ENCODE data around the gene ZNF521. TPM values are rescaled to one million over a fixed set of nuclear protein-coding genes. Genes with fewer than 3 reads are reported as not detected.
A peak's percentile ranks its signal among the peaks of the same experiment; 100 is the strongest.

The ZNF521 gene
- total and polyA plus RNA-seq, 10 of the 15 experiments (the other 5 are each of a cell fraction or from before 2014, with no cell fraction given), result 0.02 to 0.05 (median 0.04) TPM; not detected in 6

DNA sequence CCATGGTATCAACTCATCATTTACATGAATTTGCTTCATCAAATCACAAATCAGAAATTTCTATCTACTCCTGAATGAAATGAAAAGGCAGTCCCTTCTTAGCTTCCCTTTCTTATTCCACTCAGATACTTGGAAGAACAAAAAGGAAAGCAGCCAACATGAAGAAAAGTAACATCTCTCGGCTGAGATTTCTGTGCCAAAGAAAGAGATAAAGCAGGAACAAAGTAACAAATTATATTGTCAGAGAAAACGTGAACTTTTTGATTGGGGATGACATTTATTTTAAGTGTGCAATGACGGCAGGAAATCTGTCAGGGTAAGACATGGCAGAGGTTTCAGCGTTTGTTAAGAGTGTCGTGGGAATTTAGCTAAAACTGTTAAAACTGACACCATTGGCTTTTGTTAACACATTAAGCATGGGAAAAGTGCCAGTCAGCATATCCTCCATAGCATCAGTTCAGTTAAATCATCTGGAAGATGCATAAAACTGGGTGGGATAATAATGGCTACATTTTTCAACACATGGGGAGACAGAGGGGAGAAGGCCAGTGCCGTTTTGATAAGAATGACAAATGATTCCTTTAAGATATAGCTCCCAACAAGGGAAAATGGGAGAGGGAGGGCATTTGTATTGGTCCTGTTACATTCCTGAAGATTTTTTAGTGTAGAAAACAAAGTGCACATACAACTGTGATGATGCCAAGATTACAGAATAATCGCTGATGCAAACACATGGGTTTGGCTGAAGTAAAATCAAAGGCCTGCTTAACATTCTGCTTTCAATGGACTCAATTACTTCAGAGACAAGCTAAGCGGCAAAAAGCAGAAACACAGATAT lies 211.6 kb downstream of the ZNF521 start:
- RAD21 ChIA-PET (ENCODE audit: unreplicated experiment), result no interaction called here
- TF ChIP-seq SIX5 (IDR thresholded peaks at IDR 0.05; ENCODE audit: low read depth, low read length, severe bottlenecking) (no peak), SPI1 (IDR thresholded peaks at IDR 0.05; ENCODE audit: borderline replicate concordance, insufficient read depth, low read depth, low read length) (no peak), ZNF384 (IDR thresholded peaks at IDR 0.05; ENCODE audit: borderline replicate concordance, low read depth, low read length) (no peak), ZZZ3 (IDR thresholded peaks at IDR 0.05; ENCODE audit: control insufficient read depth, insufficient read length, low read depth) (no peak), CREB1 (IDR thresholded peaks at IDR 0.05; ENCODE audit: low read depth) (no peak), CBX3 (IDR thresholded peaks at IDR 0.05; ENCODE audit: borderline replicate concordance, low read depth) (no peak), RBBP5 (conservative IDR thresholded peaks at IDR 0.05) (no peak), POLR2AphosphoS5 (IDR thresholded peaks at IDR 0.05; ENCODE audit: low read length) (no peak), MYC (IDR thresholded peaks at IDR 0.05; ENCODE audit: insufficient read depth, insufficient read length, insufficient replicate concordance, low read length, severe bottlenecking) (no peak)
- TF ChIP-seq, protein P1, sequence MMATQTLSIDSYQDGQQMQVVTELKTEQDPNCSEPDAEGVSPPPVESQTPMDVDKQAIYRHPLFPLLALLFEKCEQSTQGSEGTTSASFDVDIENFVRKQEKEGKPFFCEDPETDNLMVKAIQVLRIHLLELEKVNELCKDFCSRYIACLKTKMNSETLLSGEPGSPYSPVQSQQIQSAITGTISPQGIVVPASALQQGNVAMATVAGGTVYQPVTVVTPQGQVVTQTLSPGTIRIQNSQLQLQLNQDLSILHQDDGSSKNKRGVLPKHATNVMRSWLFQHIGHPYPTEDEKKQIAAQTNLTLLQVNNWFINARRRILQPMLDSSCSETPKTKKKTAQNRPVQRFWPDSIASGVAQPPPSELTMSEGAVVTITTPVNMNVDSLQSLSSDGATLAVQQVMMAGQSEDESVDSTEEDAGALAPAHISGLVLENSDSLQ (IDR thresholded peaks at IDR 0.05), result no peak
- no peaks in the 10 kb centered on the region for H3K27me3 ChIP-seq (replicated peaks in 1 of 2; ENCODE audit: control insufficient read depth in 2 of 2, insufficient read depth in 2 of 2, low read length in 1 of 2)

More for the DNA sequence above, 211.6 kb downstream of the ZNF521 start:
- H3K27ac ChIP-seq (ENCODE audit: control insufficient read depth, insufficient read depth), result no peak overlapping the region
- H3K79me2 ChIP-seq (ENCODE audit: control insufficient read depth, insufficient read depth, low read length), result no peaks in the 10 kb centered on the region
- no peaks in the 10 kb centered on the region for H3K36me3 ChIP-seq (ENCODE audit: control insufficient read depth in 2 of 2, insufficient read depth in 2 of 2, low read length in 1 of 2)
- intact Hi-C loops (cut with micrococcal nuclease; ENCODE audit: unreplicated experiment), result no loop called here
- no peak for DNase-seq (ENCODE audit: low read depth, low spot score)
- no peak overlapping the region for H3K9ac ChIP-seq (ENCODE audit: control insufficient read depth, insufficient read depth, low read length)
- H3K9me3 ChIP-seq (replicated peaks; ENCODE audit: control insufficient read depth, insufficient read depth, low read length), result no peaks in the 10 kb centered on the region
- POLR2A ChIA-PET, result no interaction called here
- no peak for ATAC-seq
- H3K4me3 ChIP-seq, result no peak overlapping the region
- H4K20me1 ChIP-seq (ENCODE audit: control insufficient read depth, insufficient read depth), result no peaks in the 10 kb centered on the region
- no peak for FAIRE-seq
- no peaks in the 10 kb centered on the region for H3K4me1 ChIP-seq (ENCODE audit: control insufficient read depth, insufficient read depth, low read length)
- H2AFZ ChIP-seq (ENCODE audit: control insufficient read depth, low read depth, low read length), result peak overlapping the region; percentile 15; the same call in 1 of the 2 replicates
- BruUV-seq (replicated peaks), result no TSS peak
- SMC1A ChIA-PET (ENCODE audit: uncharacterized antibody, unreplicated experiment), result interaction anchor here (0.6 kb wide), 1 partner anchor 1656 kb away, joined by 3 read pairs; no protein-coding TSS in a partner anchor
- peak overlapping the region; percentile 35; the same call in 1 of the 2 replicates for H3K4me2 ChIP-seq (ENCODE audit: control insufficient read depth, insufficient read depth)
- WGBS (ENCODE audit: insufficient coverage, insufficient replicate concordance, low lambda C conversion rate, missing lambda C conversion rate), result 18% methylated on average over 8 of the region's 8 CpGs
- in situ Hi-C loops (cut with MboI), result no loop called here
- CTCF ChIA-PET, result interaction anchor here (1.1 kb wide), 1 partner anchor 32 kb away, joined by 3 read pairs; no protein-coding TSS in a partner anchor
